HepG2 (cell line): ENCODE measurements around the gene IGLON5. TPM values are rescaled to one million over a fixed set of nuclear protein-coding genes. Genes with fewer than 3 reads are reported as not detected.

Experiments used
- ATAD3A ChIP-seq: sonication (generic); formaldehyde crosslinking; IDR thresholded peaks from 2 replicates; pipeline ENCODE4 v1.4.0; 2020; ENCODE audit warnings: missing genetic modification reagents
- FOSL2 ChIP-seq: sonication (generic); formaldehyde crosslinking; IDR thresholded peaks from 2 replicates; pipeline ENCODE4 v1.4.0; 2020; ENCODE audit warnings: missing genetic modification reagents
- GABPB1 ChIP-seq: IDR thresholded peaks from 2 replicates; pipeline ENCODE4 v1.6.1; 2016; ENCODE audit warnings: mild to moderate bottlenecking, missing genetic modification reagents, moderate library complexity, missing compliant biosample characterization
- HIVEP1 ChIP-seq: sonication (generic); formaldehyde crosslinking; IDR thresholded peaks from 2 replicates; pipeline ENCODE4 v1.4.0; 2020; ENCODE audit warnings: mild to moderate bottlenecking, missing genetic modification reagents
- HOXD1 ChIP-seq: sonication (generic); formaldehyde crosslinking; IDR thresholded peaks from 2 replicates; pipeline ENCODE4 v1.5.0; 2020; ENCODE audit warnings: missing genetic modification reagents
- KDM2A ChIP-seq: sonication (generic); formaldehyde crosslinking; IDR thresholded peaks from 2 replicates; pipeline ENCODE4 v1.4.0; 2020; ENCODE audit warnings: low read depth, missing genetic modification reagents, borderline replicate concordance
- NFE2L2 ChIP-seq: fragments of 150-350 bp; IDR thresholded peaks from 2 replicates; pipeline ENCODE4 v1.6.1; 2014; ENCODE audit warnings: low read length
- NFYB ChIP-seq: sonication (generic); formaldehyde crosslinking; IDR thresholded peaks from 2 replicates; pipeline ENCODE4 v1.4.0; 2020; ENCODE audit warnings: missing genetic modification reagents
- PAWR ChIP-seq: sonication (generic); formaldehyde crosslinking; IDR thresholded peaks from 2 replicates; pipeline ENCODE4 v1.4.0; 2020; ENCODE audit warnings: missing genetic modification reagents, mild to moderate bottlenecking, borderline replicate concordance
- PHF20 ChIP-seq: sonication (generic); formaldehyde crosslinking; IDR thresholded peaks from 2 replicates; pipeline ENCODE4 v1.5.0; 2020; ENCODE audit warnings: mild to moderate bottlenecking, missing genetic modification reagents
- SMAD1 ChIP-seq: sonication (generic); formaldehyde crosslinking; IDR thresholded peaks from 2 replicates; pipeline ENCODE4 v1.4.0; 2020; ENCODE audit warnings: missing genetic modification reagents, low read depth, mild to moderate bottlenecking, borderline replicate concordance
- ZNF350 ChIP-seq: sonication (generic); formaldehyde crosslinking; IDR thresholded peaks from 2 replicates; pipeline ENCODE4 v1.4.0; 2020; ENCODE audit warnings: mild to moderate bottlenecking, low read depth, missing genetic modification reagents, borderline replicate concordance
- ZNF431 ChIP-seq: sonication (generic); formaldehyde crosslinking; IDR thresholded peaks from 2 replicates; pipeline ENCODE4 v1.9.0; 2022; ENCODE audit warnings: missing genetic modification reagents, low read depth, mild to moderate bottlenecking, borderline replicate concordance
- ZNF619 ChIP-seq: sonication (generic); formaldehyde crosslinking; IDR thresholded peaks from 2 replicates; pipeline ENCODE4 v1.4.0; 2020; ENCODE audit warnings: mild to moderate bottlenecking, missing genetic modification reagents
- polyA plus RNA-seq, 8 experiments: library from polyadenylated mRNA; depleted of rRNA in 3 of 8; stranded (reverse) in 7 of 8; unstranded in 1 of 8; fragments of >200 nt; fragmentation: Illumina TruSeq in 4 of 8; extraction: Trizol in 4 of 8; gene quantifications; 2 replicates each; pipeline versions ENCODE4 v1.2.1 to v1.2.3, GENCODE V29; 2011 to 2016; ENCODE audit warnings: low read depth in 4 of 8, missing spikeins in 1 of 8, mixed read lengths in 1 of 8; ENCODE audit not compliant: insufficient read depth in 1 of 8
- total RNA-seq, 5 experiments: library from RNA; depleted of rRNA; stranded (reverse); fragments of >200 nt; fragmentation: Illumina TruSeq; extraction: Trizol; gene quantifications; 2 replicates each; pipeline ENCODE4 v1.2.3, GENCODE V29; 2016; ENCODE audit warnings: low read depth in 1 of 5
- TF ChIP-seq, protein P1 (sequence below): sonication (generic); formaldehyde crosslinking; IDR thresholded peaks from 2 replicates; pipeline ENCODE4 v1.9.0; 2022; ENCODE audit warnings: low read depth, missing genetic modification reagents
- TF ChIP-seq, protein P2 (sequence below): sonication (generic); formaldehyde crosslinking; IDR thresholded peaks from 2 replicates; pipeline ENCODE4 v1.5.0; 2020; ENCODE audit warnings: mild to moderate bottlenecking, missing genetic modification reagents
- TF ChIP-seq, protein P3 (sequence below): IDR thresholded peaks from 2 replicates; pipeline ENCODE4 v1.6.1; 2016; ENCODE audit warnings: low read depth, borderline replicate concordance
- TF ChIP-seq, protein P4 (sequence below): sonication (generic); formaldehyde crosslinking; IDR thresholded peaks from 2 replicates; pipeline ENCODE4 v1.4.0; 2020; ENCODE audit warnings: missing genetic modification reagents, borderline replicate concordance
- TF ChIP-seq, protein P5 (sequence below): sonication (generic); formaldehyde crosslinking; IDR thresholded peaks from 2 replicates; pipeline ENCODE4 v1.4.0; 2020; ENCODE audit warnings: missing genetic modification reagents

IGLON5 gene
- total and polyA plus RNA-seq, 2 of the 13 experiments (the other 11 are each of a cell fraction or from before 2014, with no cell fraction given): 0.04 to 5.7 TPM

DNA sequence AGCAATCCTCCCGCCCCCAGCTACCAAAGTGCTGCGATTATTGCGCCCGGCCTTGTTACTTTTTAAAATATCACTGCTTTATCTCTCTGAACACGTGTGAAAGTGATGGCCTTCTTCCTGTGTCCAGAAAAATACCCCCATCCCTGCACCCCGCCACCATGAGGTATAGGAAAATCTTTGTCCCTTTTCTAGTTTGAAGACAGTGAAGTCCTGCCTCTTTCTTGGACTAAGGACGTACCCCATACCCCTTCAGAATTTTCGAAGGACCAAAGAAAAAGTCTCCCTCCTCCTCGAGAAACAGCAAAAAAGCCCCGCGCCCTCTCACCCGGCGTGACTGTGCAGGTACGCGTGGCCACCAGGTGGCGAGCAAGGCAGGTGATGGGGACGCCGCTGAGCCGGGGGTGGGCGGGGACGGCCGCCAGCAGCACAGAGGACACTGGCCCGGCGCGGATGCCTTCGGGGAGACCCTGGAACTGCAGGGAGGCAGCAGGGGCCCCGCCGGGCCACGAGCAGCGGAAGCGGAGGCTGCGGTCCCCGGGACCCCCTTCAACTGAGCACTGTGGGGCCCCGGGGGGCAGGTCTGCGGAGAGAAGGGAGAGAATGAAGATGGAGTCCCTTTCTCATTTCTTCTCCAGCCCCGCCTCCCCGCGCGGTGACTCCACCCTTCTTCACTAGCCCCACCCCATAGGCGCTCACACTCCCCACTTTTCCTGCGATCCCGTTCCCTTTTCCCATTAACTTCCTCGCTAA is 27.3 kb downstream of the IGLON5 start (continued):
- peak; percentile 45; the same call in 1 of the 2 replicates for TF ChIP-seq FOSL2
- peak; percentile 42; the same call in 1 of the 2 replicates for TF ChIP-seq HIVEP1
- TF ChIP-seq, protein P1, sequence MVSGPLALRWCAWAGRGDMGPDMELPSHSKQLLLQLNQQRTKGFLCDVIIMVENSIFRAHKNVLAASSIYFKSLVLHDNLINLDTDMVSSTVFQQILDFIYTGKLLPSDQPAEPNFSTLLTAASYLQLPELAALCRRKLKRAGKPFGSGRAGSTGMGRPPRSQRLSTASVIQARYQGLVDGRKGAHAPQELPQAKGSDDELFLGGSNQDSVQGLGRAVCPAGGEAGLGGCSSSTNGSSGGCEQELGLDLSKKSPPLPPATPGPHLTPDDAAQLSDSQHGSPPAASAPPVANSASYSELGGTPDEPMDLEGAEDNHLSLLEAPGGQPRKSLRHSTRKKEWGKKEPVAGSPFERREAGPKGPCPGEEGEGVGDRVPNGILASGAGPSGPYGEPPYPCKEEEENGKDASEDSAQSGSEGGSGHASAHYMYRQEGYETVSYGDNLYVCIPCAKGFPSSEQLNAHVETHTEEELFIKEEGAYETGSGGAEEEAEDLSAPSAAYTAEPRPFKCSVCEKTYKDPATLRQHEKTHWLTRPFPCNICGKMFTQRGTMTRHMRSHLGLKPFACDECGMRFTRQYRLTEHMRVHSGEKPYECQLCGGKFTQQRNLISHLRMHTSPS: no peak
- TF ChIP-seq GABPB1 (CRISPR knock-in tag): peak; percentile 69; the same call in 1 of the 2 replicates
- 0 out of 2 replicates have a peak, but pooled peaks have one; percentile 19 for TF ChIP-seq NFE2L2
- TF ChIP-seq ZNF431 (CRISPR knock-in tag): 0 out of 2 replicates have a peak, but pooled peaks have one; percentile 34
- TF ChIP-seq SMAD1 (CRISPR knock-in tag): 0 out of 2 replicates have a peak, but pooled peaks have one; percentile 25
- peak; percentile 84; the same call in 1 of the 2 replicates for TF ChIP-seq KDM2A (CRISPR knock-in tag)
- TF ChIP-seq ZNF619 (CRISPR knock-in tag): no peak
- peak; percentile 54; the same call in 1 of the 2 replicates for TF ChIP-seq HOXD1 (CRISPR knock-in tag)
- TF ChIP-seq, protein P2, sequence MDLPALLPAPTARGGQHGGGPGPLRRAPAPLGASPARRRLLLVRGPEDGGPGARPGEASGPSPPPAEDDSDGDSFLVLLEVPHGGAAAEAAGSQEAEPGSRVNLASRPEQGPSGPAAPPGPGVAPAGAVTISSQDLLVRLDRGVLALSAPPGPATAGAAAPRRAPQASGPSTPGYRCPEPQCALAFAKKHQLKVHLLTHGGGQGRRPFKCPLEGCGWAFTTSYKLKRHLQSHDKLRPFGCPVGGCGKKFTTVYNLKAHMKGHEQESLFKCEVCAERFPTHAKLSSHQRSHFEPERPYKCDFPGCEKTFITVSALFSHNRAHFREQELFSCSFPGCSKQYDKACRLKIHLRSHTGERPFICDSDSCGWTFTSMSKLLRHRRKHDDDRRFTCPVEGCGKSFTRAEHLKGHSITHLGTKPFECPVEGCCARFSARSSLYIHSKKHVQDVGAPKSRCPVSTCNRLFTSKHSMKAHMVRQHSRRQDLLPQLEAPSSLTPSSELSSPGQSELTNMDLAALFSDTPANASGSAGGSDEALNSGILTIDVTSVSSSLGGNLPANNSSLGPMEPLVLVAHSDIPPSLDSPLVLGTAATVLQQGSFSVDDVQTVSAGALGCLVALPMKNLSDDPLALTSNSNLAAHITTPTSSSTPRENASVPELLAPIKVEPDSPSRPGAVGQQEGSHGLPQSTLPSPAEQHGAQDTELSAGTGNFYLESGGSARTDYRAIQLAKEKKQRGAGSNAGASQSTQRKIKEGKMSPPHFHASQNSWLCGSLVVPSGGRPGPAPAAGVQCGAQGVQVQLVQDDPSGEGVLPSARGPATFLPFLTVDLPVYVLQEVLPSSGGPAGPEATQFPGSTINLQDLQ (CRISPR knock-in tag): no peak
- TF ChIP-seq ATAD3A (CRISPR knock-in tag): no peak
- TF ChIP-seq NFYB (CRISPR knock-in tag): no peak
- TF ChIP-seq, protein P3, sequence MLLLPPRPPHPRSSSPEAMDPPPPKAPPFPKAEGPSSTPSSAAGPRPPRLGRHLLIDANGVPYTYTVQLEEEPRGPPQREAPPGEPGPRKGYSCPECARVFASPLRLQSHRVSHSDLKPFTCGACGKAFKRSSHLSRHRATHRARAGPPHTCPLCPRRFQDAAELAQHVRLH (CRISPR knock-in tag): peak; percentile 44; the same call in 1 of the 2 replicates
- TF ChIP-seq, protein P4, sequence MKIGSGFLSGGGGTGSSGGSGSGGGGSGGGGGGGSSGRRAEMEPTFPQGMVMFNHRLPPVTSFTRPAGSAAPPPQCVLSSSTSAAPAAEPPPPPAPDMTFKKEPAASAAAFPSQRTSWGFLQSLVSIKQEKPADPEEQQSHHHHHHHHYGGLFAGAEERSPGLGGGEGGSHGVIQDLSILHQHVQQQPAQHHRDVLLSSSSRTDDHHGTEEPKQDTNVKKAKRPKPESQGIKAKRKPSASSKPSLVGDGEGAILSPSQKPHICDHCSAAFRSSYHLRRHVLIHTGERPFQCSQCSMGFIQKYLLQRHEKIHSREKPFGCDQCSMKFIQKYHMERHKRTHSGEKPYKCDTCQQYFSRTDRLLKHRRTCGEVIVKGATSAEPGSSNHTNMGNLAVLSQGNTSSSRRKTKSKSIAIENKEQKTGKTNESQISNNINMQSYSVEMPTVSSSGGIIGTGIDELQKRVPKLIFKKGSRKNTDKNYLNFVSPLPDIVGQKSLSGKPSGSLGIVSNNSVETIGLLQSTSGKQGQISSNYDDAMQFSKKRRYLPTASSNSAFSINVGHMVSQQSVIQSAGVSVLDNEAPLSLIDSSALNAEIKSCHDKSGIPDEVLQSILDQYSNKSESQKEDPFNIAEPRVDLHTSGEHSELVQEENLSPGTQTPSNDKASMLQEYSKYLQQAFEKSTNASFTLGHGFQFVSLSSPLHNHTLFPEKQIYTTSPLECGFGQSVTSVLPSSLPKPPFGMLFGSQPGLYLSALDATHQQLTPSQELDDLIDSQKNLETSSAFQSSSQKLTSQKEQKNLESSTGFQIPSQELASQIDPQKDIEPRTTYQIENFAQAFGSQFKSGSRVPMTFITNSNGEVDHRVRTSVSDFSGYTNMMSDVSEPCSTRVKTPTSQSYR (CRISPR knock-in tag): no peak
- no peak for TF ChIP-seq PAWR
- TF ChIP-seq, protein P5, sequence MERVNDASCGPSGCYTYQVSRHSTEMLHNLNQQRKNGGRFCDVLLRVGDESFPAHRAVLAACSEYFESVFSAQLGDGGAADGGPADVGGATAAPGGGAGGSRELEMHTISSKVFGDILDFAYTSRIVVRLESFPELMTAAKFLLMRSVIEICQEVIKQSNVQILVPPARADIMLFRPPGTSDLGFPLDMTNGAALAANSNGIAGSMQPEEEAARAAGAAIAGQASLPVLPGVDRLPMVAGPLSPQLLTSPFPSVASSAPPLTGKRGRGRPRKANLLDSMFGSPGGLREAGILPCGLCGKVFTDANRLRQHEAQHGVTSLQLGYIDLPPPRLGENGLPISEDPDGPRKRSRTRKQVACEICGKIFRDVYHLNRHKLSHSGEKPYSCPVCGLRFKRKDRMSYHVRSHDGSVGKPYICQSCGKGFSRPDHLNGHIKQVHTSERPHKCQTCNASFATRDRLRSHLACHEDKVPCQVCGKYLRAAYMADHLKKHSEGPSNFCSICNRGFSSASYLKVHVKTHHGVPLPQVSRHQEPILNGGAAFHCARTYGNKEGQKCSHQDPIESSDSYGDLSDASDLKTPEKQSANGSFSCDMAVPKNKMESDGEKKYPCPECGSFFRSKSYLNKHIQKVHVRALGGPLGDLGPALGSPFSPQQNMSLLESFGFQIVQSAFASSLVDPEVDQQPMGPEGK (CRISPR knock-in tag): peak; percentile 48
- TF ChIP-seq PHF20: peak; percentile 35; the same call in 1 of the 2 replicates
- TF ChIP-seq ZNF350 (CRISPR knock-in tag): peak; percentile 67; the same call in 1 of the 2 replicates
